GM19239 (cell line): Measurements from ENCODE around the gene ARHGAP32.

Source experiments
- DNase-seq: peaks from one replicate; pipeline ENCODE4 v3.0.0; 2011; ENCODE audit warnings: low spot score; ENCODE audit not compliant: insufficient read length
- FAIRE-seq: peaks from 2 replicates; lab custom pipeline; 2011; peaks lifted over from hg19 to GRCh38; lab: Jason Lieb, UNC

Gene ARHGAP32

DNA sequence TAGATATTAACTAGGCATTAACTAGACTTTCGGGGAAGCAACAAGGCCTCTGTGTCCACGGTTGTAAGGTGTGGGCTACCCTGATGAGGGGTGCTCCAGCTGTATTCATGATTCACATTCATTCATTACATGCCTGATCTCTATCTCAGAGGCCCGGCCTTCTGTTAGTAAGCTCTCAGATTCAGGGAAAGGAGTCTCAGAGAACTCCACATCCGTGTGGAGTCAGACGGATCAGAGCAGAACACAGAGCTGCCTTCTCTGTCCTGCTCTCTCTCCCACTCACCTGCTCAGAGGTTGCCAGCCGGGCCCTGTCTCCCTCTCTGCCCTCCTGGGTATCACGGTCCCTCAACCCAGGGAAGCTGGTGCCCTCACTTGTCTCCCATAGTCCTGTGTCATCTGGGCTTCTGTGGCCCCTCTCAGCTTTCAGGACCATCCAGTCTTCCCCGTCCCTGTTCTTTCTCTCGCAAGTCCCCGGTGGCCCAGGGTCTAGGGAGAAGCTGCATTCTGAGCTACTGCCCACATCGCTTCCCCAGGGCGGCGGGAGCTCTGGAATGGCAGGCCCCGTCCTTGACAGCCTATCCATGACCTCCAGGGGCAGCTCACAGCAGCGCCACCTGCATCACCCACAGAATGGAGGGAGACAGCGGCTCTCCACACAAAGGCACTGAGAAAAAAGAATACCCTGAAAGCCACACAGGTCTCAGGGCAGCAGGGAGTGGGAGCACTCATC is 253.8 kb downstream of the ARHGAP32 start:
- FAIRE-seq (no peak), DNase-seq (no peak)

DNA sequence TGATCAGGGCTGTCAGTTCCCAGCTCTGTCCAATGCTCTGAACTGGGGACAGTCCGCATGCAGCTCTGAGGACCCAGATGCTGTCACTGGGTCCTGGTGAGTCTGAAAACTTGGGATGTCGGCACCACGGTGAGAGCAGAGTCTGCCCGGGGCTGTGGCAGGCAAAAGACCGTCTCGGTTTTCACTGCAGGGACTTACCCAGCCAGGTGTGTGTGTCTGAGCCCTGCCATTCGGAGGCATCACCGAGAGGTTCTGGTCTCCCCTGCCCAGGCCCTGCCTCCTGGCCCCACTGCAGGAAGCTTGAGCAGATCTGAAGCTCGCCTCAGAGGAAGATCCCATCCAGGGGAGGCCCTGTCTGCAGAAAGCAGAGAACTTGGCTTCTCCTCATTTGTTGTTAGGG is 254.6 kb downstream of the ARHGAP32 start:
- no peak for FAIRE-seq
- no peak for DNase-seq

GRCh38 chr11:128936606-128937251 is 255.4 kb downstream of the ARHGAP32 start:
- no peak for FAIRE-seq
- DNase-seq, result no peak

GRCh38 chr11:128934926-128935325 is 257.2 kb downstream of the ARHGAP32 start:
- FAIRE-seq (no peak), DNase-seq (no peak)

DNA sequence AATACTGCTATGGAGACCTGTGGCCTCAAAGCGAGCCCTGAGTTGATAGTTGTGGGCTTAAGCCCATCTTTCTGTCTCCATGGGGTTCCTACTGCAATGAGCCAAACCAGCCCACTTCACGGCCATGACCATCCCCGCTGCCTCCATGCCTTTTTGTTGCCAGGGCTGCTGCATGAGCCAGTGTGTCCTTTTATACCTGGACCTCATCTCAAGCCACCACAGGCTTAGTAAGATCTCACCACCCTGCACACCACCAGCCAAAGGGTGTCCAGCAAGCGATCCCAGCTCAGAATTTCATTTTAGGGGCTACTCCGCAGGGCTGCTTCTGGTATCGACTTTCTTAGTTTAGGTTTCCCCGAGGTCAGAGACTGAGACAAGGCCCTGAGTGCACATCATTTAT is 257.8 kb downstream of the ARHGAP32 start:
- FAIRE-seq (no peak), DNase-seq (no peak)

- FAIRE-seq, result no peak
- DNase-seq, result no peak
Measured at GRCh38 chr11:128933481-128934178, 258.5 kb downstream of the ARHGAP32 start.

GRCh38 chr11:128931668-128932067 is 260.5 kb downstream of the ARHGAP32 start:
- DNase-seq (no peak), FAIRE-seq (no peak)

DNA sequence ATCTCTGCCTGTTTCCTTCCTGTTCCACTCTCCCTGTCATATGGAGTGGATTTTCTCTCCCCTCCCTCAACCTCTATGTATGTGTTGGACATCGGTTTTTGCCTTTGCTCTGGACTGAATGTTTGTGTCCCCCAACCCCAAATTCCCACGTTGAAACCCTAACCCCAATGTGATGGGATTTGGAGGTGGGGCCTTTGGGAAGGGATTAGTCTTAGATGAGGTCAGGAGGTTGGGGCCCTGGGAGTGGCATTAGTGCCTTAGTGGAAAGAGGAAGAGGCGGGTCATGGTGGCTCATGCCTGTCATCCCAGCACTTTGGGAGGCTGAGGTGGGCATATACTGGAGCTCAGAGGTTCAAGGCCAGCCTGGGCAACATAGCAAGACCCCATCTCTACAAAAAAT is 261.1 kb downstream of the ARHGAP32 start:
- FAIRE-seq, result no peak
- DNase-seq, result no peak

- no peak for DNase-seq
- FAIRE-seq, result no peak
Measured at GRCh38 chr11:128929991-128930390, 262.1 kb downstream of the ARHGAP32 start.

DNA sequence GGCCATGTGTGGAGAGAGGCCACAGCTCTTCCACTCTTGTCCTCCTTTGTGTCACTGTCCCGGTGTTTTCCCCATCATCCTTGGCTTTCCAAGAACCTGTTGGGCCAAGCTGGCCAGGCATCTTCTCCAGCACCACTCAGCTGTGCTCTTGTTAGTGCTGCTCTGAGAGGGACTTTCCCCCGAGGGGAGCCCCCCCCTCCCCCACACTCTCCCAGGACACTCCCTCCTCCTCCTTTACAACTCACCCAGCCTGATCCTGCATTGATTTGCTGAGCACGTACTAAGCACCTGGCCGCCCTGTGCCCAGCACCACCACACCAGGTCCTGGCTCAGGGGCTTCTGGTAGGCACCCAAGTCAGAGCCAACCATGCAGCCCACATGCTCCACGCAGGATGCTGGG is 262.7 kb downstream of the ARHGAP32 start:
- FAIRE-seq, result no peak
- no peak for DNase-seq

GRCh38 chr11:128928400-128928799 is 263.7 kb downstream of the ARHGAP32 start:
- peak; percentile 95 for FAIRE-seq

GRCh38 chr11:128927683-128928336 is 264.3 kb downstream of the ARHGAP32 start:
- DNase-seq (no peak), FAIRE-seq (no peak)

More at GRCh38 chr11:128928400-128928799, 263.7 kb downstream of the ARHGAP32 start:
- DNase-seq, result peak; percentile 91

GRCh38 chr11:128927108-128927461 is 265.0 kb downstream of the ARHGAP32 start:
- FAIRE-seq (no peak), DNase-seq (no peak)

DNA sequence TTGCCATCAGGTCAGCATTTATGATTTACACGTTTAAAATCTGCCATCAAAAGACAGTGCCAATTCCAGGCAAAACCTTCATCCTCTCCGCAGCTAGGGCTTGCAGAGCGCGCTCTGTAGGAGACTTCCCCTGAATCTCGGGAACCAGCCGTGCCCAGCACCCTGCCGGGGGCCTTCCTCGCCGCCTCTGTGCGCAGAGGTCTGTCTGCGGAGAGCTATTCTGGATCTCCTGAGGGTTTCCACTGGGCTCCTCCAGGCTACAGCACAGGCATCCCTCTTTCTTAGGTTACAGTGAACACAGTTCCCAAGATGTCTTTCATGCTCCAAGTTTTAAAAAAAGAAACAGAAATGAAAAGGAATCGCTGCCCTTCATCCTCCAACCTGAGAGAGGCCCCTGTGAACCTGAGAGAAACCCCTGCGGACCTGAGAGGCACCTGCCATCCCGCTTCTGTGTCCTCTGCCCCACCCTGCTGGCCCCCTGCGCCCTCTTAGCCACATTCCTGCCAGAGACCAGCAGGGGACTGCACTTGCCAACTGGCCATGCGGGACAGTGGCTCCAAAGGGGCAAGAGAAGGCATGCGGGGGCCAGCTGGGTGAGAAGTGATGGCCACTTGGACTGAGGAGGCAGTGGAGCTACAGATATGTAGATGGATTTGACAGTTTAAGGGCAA is 265.6 kb downstream of the ARHGAP32 start:
- DNase-seq (no peak), FAIRE-seq (no peak)

- no peak for FAIRE-seq
- DNase-seq, result no peak
Measured at GRCh38 chr11:128926000-128926399, 266.1 kb downstream of the ARHGAP32 start.

- no peak for FAIRE-seq
- DNase-seq, result no peak
Measured at GRCh38 chr11:128925250-128925600, 266.9 kb downstream of the ARHGAP32 start.

- FAIRE-seq, result no peak
- no peak for DNase-seq
Measured at GRCh38 chr11:128924510-128925249, 267.4 kb downstream of the ARHGAP32 start.

DNA sequence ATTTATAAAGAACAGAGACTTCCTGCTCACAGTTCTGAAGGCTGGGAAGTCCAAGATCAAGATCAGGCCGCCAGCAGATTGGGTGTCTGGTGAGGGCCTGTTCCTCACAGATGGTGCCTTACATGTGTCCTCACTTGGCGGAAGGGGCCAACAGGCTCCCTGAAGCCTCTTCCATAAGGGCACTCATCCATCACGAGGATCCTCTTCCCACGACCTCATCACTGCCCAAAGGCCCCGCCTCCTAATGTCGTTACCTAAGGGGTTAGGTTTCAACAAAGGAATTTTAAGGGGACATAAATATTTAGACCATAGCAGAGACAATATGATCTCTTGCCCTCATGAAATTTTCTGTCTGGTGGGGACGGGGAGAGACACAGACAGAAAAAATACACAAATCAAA is 268.0 kb downstream of the ARHGAP32 start:
- FAIRE-seq (no peak), DNase-seq (no peak)

DNA sequence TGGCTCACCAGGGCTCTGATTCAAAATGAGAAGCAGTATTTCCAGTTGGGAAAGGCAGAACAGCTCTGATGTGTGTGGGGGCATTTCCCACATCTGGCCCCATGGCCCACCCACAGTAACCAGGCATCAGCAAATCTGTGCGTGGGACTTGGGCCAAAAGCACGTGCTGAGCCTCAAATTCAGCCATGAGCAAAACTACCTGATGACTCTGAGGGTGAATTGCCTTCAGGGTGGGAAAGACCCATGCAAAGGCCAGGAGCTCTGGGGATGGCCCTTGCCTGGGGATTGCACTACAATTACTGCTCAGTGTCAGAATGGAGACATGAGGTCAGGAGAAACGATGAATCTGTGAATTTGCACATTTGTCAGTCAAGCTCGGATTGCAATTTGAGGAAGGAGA is 270.3 kb downstream of the ARHGAP32 start:
- no peak for DNase-seq
- no peak for FAIRE-seq

DNA sequence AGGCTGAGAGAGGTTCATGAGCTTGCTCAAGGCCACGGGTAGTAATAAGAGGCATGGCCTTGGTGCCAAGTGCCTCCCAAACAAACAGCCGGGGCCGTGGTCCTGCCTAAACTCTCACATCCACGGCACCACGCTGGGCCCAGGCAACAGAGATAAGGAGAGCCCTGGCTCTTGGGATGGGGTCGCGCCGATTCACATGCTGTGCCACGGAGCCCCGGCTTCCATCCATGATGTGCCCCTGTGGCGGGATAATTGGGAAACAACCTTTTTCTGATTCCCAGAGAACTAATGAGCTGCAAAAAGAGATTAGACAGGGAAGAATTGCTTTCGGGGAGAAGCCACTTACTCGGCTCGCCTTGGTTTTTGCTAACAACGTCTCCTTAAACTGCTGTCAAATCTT is 271.5 kb downstream of the ARHGAP32 start:
- FAIRE-seq (no peak), DNase-seq (no peak)
